Gastrocnemius medialis (tissue), 4 donors: Measurements from ENCODE around the gene STK38L.

ENCODE experiments used
- CTCF ChIP-seq, 5 experiments: fragments of 450-650 bp in 3 of 5; fragments of 200-600 bp in 2 of 5; sonication (generic) in 2 of 5; IDR thresholded peaks in 4 of 5; conservative IDR thresholded peaks in 1 of 5; 1 replicate in 4 of 5; 2 replicates in 1 of 5; pipeline ENCODE4 v1.5.1; 2016 to 2019; ENCODE audit warnings: antibody characterized with exemption in 5 of 5, mild to moderate bottlenecking in 3 of 5, moderate library complexity in 3 of 5
- POLR2A ChIP-seq, 2 donors: fragments of 450-650 bp; IDR thresholded peaks; one replicate each; pipeline ENCODE4 v1.6.1; 2017; ENCODE audit warnings: antibody characterized with exemption in 2 of 2, mild to moderate bottlenecking in 2 of 2, moderate library complexity in 2 of 2

- no peak for TF ChIP-seq CTCF (IDR thresholded peaks at IDR 0.05 in 4 of 5, conservative IDR thresholded peaks at IDR 0.05 in 1 of 5)
- no peak for TF ChIP-seq POLR2A (IDR thresholded peaks at IDR 0.05)
Observed at GRCh38 chr12:27337376-27337775, 93.3 kb downstream of the STK38L start.
